LHCN-M2 (cell line): Measurements from ENCODE around the gene GBP5. TPM values are rescaled to one million over a fixed set of nuclear protein-coding genes. Genes with fewer than 3 reads are reported as not detected.

ENCODE experiments used
- total RNA-seq: library from RNA; depleted of rRNA; stranded (reverse); fragments of >200 nt; gene quantifications from 2 replicates; pipeline ENCODE4 v1.2.3, GENCODE V29; 2014; rRNA removed

Gene GBP5
- total RNA-seq, 1 experiment from 2014 or later, result 0.40 TPM

Other genes with a start within 250 kb of the GBP5 start
- 67.6 and 72.9 TPM in 2 replicates for gene GBP3, start 250.0 kb downstream of the GBP5 start, total RNA-seq
- 34.9 and 37.7 TPM in 2 replicates for gene GBP1, start 207.7 kb downstream of the GBP5 start, total RNA-seq
- gene GBP2, start 146.7 kb downstream of the GBP5 start, total RNA-seq, result 28.7 and 35.3 TPM in 2 replicates
- gene GBP7, start 96.9 kb downstream of the GBP5 start, total RNA-seq, result not detected in 2 replicates
- not detected in 2 replicates for gene GBP4, start 73.9 kb downstream of the GBP5 start, total RNA-seq
- not detected in 2 replicates for gene GBP6, start 91.2 kb upstream of the GBP5 start, total RNA-seq